Measurements from ENCODE around the gene ASCL1.

GRCh38 chr12:102966200-102966863 lies 8.9 kb downstream of the ASCL1 start:
- no peak for TF ChIP-seq ZNF274 (IDR thresholded peaks at IDR 0.05; ENCODE audit: low read length)
- TF ChIP-seq ZNF274 (tag by site-specific recombination; IDR thresholded peaks at IDR 0.05; ENCODE audit: borderline replicate concordance), result no peak
- TF ChIP-seq ZNF791 (tag by site-specific recombination; IDR thresholded peaks at IDR 0.05), result no peak
- no peak for TF ChIP-seq ZNF701 (tag by site-specific recombination; IDR thresholded peaks at IDR 0.05)
- TF ChIP-seq ZNF404 (tag by site-specific recombination; IDR thresholded peaks at IDR 0.05), result no peak
- no peak for TF ChIP-seq ZNF830 (tag by site-specific recombination; IDR thresholded peaks at IDR 0.05; ENCODE audit: low read depth)
- no peak for TF ChIP-seq ZNF621 (tag by site-specific recombination; IDR thresholded peaks at IDR 0.05)
- no peak for TF ChIP-seq GLI4 (tag by site-specific recombination; IDR thresholded peaks at IDR 0.05)
- TF ChIP-seq ZFP41 (tag by site-specific recombination; IDR thresholded peaks at IDR 0.05; ENCODE audit: borderline replicate concordance), result no peak
- no peak for TF ChIP-seq ZBTB6 (tag by site-specific recombination; IDR thresholded peaks at IDR 0.05)
- TF ChIP-seq YY1 (tag by site-specific recombination; IDR thresholded peaks at IDR 0.05), result no peak

Data from HEK293 (cell line).